Colon (tissue), 2 donors: ENCODE measurements around the gene NUPR1.
"Not testable (repeated sequence)": the region's sequence is repeated elsewhere in the genome, so short reads cannot be mapped to it uniquely, and the experiment has no call there.

ENCODE experiments used
- FAIRE-seq: peaks from 2 replicates; lab custom pipeline; 2012; peaks lifted over from hg19 to GRCh38; lab: Jason Lieb, UNC
- donor health status: control.
- donor health status: control.

Gene NUPR1

GRCh38 chr16:28538733-28539596 is at the start of gene NUPR1:
Gene NUPR1, minus strand, starts transcription at chr16:28538974. Its CDS starts 67 bp downstream, at chr16:28538907.
- no peak for FAIRE-seq

- FAIRE-seq, result no peak
Measured at GRCh38 chr16:28587386-28587785, 48.6 kb upstream of the NUPR1 start.

- no peak for FAIRE-seq
Measured at GRCh38 chr16:28586466-28586865, 47.7 kb upstream of the NUPR1 start.

GRCh38 chr16:28585674-28586073 is 46.9 kb upstream of the NUPR1 start:
- FAIRE-seq, result no peak

GRCh38 chr16:28580726-28581315 is 42.0 kb upstream of the NUPR1 start:
- no peak for FAIRE-seq

GRCh38 chr16:28575446-28576109 is 36.8 kb upstream of the NUPR1 start:
- FAIRE-seq, result no peak

GRCh38 chr16:28574925-28575324 is 36.2 kb upstream of the NUPR1 start:
- FAIRE-seq, result no peak

- FAIRE-seq, result no peak
Measured at GRCh38 chr16:28573738-28574718, 35.3 kb upstream of the NUPR1 start.

GRCh38 chr16:28572696-28573510 is 34.1 kb upstream of the NUPR1 start:
- no peak for FAIRE-seq

GRCh38 chr16:28569968-28570752 is 31.4 kb upstream of the NUPR1 start:
- FAIRE-seq, result no peak

GRCh38 chr16:28569021-28569420 is 30.2 kb upstream of the NUPR1 start:
- FAIRE-seq, result no peak

- FAIRE-seq, result no peak
Measured at GRCh38 chr16:28567292-28567691, 28.5 kb upstream of the NUPR1 start.

- not testable (repeated sequence) for FAIRE-seq
Measured at GRCh38 chr16:28566233-28566925, 27.6 kb upstream of the NUPR1 start.

GRCh38 chr16:28563218-28563617 is 24.4 kb upstream of the NUPR1 start:
- no peak for FAIRE-seq

- no peak for FAIRE-seq
Measured at GRCh38 chr16:28562199-28562598, 23.4 kb upstream of the NUPR1 start.

- FAIRE-seq, result no peak
Measured at GRCh38 chr16:28561557-28562187, 22.9 kb upstream of the NUPR1 start.

GRCh38 chr16:28558456-28558855 is 19.7 kb upstream of the NUPR1 start:
- FAIRE-seq, result no peak

- no peak for FAIRE-seq
Measured at GRCh38 chr16:28556914-28557320, 18.1 kb upstream of the NUPR1 start.

GRCh38 chr16:28555561-28555960 is 16.8 kb upstream of the NUPR1 start:
- no peak for FAIRE-seq
